HG03097 (cell line): ENCODE results near the gene BHLHE23.

ENCODE experiments used
- ATAC-seq: cut with Tn5 transposase; IDR thresholded peaks from one replicate; pipeline ENCODE4 v1.9.1; 2021; ENCODE audit not compliant: unreplicated experiment, low FRiP score

Gene BHLHE23

GRCh38 chr20:62993856-62994494 is 12.8 kb downstream of the BHLHE23 start:
- no peak for ATAC-seq

- no peak for ATAC-seq
These were observed 14.9 kb downstream of the BHLHE23 start for GRCh38 chr20:62991863-62992262.

GRCh38 chr20:62991196-62991807 is 15.5 kb downstream of the BHLHE23 start:
- ATAC-seq, result no peak

GRCh38 chr20:62990306-62990825 is 16.4 kb downstream of the BHLHE23 start:
- ATAC-seq, result no peak

GRCh38 chr20:62989201-62989601 is 17.6 kb downstream of the BHLHE23 start:
- no peak for ATAC-seq

- ATAC-seq, result no peak
These were observed 19.6 kb downstream of the BHLHE23 start for GRCh38 chr20:62987114-62987513.

GRCh38 chr20:62986257-62986800 is 20.4 kb downstream of the BHLHE23 start:
- ATAC-seq, result no peak

GRCh38 chr20:62985444-62985778 is 21.4 kb downstream of the BHLHE23 start:
- ATAC-seq, result no peak

- no peak for ATAC-seq
These were observed 21.9 kb downstream of the BHLHE23 start for GRCh38 chr20:62984666-62985443.

- ATAC-seq, result no peak
These were observed 23.6 kb downstream of the BHLHE23 start for GRCh38 chr20:62983210-62983609.

- ATAC-seq, result no peak
These were observed 24.4 kb downstream of the BHLHE23 start for GRCh38 chr20:62982124-62983075.

GRCh38 chr20:62980970-62981369 is 25.8 kb downstream of the BHLHE23 start:
- no peak for ATAC-seq

GRCh38 chr20:62980380-62980960 is 26.3 kb downstream of the BHLHE23 start:
- ATAC-seq, result no peak

- ATAC-seq, result no peak
These were observed 26.8 kb downstream of the BHLHE23 start for GRCh38 chr20:62979876-62980373.

GRCh38 chr20:62979310-62979709 is 27.5 kb downstream of the BHLHE23 start:
- no peak for ATAC-seq

- peak; percentile 6 for ATAC-seq
These were observed 28.2 kb downstream of the BHLHE23 start for GRCh38 chr20:62978561-62978943.

- peak; percentile 54 for ATAC-seq
These were observed 28.9 kb downstream of the BHLHE23 start for GRCh38 chr20:62977613-62978560.

GRCh38 chr20:62976886-62977285 is 29.9 kb downstream of the BHLHE23 start:
- ATAC-seq, result no peak
